C1 segment of cervical spinal cord (tissue), 14 donors: ENCODE data around the gene DTHD1.
A peak's percentile ranks its signal among the peaks of the same experiment; 100 is the strongest.

Experiments
- DNase-seq, 14 donors: peaks; one replicate each; lab custom pipeline; 2025; lab: John Stamatoyannopoulos, UW

Gene DTHD1

DNA sequence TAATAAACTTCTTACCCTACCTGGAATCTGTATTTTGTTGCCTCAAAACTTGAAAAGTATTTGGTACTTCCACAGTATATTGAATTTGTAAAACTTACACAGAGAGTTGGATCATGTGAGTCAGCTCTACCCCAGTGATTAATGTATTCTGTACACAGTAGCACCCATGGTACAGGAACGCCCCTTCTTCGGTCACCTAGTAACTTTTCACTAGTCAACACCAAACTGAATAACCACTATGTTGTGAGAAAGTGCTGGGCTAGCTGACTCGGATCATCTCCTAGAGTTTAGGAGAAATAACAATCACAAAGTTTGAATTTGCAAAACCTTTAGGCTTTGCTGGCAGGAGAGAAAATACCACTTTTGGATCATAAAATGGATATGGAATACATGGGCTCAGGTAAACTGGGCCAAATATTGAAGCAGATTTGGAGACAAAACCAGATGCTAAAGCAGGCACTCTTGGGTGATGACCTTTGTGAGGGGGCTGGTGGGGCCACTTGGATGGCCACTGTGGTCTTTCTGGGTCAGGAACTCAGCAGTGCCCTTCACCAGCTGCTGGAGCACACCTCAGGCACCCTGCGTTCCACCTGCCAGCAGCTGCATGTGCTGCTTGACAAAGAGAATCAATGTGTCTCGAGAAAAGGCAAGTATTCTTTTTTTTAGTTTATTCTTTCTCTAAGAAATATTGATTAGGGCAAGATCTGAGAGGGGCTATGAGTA, at the start of gene DTHD1:
DTHD1 (plus strand) TSS at position 233 of the 723 bp plus-strand sequence; CDS start at position 376, 143 bp downstream.
- no peak for DNase-seq

DNA sequence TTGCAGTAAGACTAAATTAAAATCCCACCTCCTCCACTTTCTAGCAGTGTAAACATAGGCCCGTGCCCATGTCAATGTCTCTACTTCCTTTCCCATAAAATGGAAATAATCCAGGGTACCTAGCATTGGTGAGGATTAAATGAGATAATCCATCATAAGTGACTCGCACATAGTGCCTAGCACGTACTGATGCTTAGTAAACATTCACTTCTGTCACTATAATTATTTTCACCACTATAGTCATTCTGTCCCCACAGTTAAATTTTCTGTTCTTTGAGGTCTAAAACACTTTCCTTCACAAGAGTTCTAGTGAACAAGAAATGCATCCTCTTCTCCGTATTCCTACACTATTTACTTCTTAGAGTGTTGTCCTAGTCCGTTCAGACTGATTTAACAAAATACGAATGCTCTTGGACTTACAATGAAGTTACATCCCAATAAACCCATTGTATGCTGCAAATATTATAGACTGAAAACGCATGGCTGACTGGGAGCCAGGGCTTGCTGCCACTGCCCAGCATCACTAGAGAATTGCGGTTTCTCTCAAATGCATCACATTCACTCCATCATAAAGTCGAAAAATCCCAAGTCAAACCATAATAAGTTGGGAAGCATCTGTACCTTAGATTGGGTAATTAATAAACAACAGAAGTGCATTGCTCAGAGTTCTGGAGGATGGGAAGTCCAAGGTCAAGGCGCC, 47.7 kb upstream of the DTHD1 start:
- no peak for DNase-seq

DNA sequence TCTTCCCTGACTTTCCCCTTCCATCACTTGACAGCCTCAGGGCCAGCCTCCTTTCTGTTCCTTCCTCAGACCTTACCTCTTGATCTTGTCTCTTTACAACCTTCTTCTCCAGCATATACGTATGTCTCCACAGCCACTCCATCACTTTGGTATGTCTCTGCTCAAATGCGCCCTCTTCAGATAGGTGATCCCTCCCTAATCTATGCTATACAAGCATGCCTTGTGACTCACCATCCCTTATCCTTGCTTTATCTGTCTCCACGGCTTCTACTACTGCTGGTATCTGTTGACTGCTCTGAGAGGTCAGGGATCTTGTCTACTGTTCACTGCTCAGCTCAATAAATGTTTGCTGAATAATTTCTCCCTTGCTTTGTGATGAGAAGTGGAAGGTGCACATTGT, 46.1 kb upstream of the DTHD1 start:
- DNase-seq = no peak

DNA sequence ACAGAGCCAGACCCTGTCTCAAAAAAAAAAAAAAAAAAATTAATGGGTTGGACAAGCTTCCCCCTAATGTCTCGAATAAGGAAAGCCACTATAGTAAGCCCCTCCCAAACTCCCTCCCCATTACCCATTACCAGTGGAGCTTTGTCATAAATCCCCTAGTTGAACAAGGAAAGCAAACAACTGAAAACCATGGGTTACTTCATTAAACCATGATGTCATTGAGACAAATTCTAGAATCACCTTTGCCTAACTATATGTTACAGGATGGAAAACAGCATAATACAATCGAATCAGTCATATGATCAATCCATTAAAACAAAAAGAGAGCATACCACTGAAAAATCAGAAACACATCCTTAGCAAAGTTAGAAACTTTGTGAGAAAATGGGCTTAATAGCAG, 45.3 kb upstream of the DTHD1 start:
- no peak for DNase-seq

DNA sequence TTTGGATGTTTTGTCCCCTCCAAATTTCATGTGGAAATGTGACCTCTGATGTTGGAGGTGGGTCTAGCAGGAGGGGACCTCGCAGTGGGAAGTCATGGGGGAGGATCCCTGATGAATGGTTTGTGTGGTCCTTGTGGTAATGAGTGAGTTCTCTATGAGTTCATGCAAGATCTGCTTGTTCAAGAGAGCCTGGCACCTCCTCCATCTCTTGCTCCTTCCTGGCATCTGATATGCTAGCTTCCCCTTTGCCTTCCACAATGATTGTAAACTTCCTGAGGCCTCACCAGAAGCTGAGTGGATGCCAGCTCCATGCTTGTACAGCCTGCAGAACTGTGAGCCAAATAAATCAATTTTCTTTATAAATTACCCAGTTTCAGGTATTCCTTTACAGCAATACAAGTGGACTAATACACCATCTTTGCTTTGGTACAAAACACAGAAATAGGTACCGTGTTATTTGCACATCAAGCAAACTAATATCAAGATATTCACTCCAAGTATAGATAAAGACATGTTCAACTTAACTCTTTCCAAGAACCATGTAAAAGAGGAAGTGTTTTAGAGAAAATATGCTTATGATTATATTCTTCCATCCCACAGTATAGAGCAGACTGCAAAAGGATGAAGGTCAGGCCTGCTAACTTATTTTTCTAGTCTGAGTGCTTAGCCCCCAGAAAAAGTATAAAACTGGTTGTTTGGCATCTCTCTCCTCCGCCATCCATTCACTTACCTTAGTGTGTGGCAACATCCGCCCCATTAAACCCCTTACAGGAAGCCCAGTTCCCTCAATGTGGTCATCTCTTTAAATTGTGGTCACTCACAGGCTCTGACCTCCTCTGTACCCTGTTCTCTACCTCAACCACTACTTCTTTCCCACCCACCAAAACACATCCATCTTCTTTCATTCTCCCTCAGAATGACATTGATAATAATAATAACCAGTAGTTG, 43.8 kb upstream of the DTHD1 start:
- no peak for DNase-seq

DNA sequence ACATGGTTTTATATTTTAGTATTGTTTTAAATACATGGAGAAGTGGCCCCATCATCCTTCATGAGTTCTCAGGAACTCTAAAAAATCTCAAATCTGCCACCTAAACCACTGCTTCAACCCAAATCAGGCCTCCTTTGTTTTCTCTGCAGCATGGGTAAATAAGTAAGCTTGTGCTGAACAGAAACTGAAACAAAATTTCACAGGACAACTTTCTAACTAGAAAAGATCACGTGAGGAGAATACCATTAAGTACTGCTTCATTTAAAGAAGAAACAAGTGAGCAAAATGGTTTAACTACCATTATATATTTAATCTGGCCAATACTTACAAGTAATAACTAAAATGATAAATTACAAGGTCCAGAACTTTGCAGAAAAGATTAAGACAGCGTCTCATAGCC, 39.6 kb upstream of the DTHD1 start:
- DNase-seq = no peak

DNA sequence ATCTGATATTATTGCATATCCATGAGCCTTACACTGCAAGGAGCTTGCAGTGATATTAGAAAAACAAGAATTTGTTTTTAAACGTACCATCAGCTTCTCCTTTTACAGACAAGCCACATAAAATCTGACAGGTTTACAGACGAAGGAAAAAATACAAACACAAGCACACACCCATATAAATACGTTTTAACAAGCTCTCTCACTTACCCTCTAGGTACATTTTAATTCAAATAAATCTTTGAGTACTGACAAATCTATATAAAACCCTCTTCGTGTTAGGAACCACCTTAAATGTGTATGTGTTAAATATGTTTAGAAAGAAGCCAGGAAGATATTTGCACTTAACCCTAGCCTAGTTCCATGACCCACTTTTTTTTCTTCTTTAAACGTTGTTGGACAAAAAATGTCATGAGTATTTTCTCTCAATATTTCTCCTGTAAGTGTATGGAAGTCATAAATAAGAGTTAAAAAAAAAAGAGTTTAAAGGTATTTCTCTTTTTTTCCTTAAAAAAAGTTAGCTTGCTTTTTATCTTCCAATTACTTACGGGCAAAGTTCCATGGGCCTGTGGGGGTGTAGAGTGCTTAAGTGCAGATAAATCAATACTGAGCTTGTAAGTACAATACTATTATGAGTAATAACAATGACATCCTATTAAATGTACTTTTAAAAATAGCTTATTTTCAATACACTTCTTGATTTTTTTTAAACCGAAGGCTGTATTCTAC, 38.6 kb upstream of the DTHD1 start:
- no peak for DNase-seq

DNA sequence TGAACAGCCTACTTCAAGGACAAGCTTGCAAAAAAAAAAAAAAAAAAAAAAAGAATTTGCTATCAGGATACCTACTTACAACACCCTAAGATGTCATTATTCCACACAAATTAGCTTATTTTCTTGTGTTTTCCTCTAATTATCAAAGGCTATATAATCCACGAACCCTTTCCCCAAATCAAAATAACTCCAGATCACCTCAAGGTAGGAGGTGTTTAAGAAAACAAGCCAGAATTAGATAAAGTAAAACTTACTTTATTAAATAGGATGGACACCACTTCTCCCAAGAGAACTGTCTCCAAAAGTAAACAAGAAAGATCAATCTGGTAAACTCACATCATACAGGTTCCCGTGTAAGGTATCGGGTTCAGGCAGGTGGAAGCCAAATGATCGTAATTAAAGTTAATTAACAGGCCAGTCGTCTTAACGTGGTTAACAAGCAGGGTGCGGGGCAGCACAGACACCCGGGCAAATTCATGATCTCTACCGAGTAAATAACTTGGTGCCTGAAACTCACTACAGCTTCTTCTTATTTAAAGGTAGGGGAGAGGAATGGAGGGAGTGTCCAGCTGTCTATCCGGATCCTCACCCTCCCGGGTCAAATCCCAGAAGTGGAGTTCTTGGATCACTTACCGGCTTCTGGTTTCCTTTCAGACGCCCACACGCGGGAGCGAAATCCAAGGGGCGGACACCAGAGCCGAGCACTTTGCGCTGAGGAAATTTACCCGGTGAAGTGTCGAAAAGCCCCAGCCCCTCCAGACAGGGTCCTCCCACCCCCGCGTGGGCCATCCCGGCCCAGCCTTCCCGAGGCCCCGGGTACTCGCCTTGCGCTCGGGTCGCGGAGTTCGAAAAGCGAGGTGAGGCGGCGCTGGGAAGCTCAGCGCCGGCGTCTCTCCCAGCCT, 37.8 kb upstream of the DTHD1 start:
- peak in 11 of 14 donors; percentile 33 to 84 (median 57) for DNase-seq

DNA sequence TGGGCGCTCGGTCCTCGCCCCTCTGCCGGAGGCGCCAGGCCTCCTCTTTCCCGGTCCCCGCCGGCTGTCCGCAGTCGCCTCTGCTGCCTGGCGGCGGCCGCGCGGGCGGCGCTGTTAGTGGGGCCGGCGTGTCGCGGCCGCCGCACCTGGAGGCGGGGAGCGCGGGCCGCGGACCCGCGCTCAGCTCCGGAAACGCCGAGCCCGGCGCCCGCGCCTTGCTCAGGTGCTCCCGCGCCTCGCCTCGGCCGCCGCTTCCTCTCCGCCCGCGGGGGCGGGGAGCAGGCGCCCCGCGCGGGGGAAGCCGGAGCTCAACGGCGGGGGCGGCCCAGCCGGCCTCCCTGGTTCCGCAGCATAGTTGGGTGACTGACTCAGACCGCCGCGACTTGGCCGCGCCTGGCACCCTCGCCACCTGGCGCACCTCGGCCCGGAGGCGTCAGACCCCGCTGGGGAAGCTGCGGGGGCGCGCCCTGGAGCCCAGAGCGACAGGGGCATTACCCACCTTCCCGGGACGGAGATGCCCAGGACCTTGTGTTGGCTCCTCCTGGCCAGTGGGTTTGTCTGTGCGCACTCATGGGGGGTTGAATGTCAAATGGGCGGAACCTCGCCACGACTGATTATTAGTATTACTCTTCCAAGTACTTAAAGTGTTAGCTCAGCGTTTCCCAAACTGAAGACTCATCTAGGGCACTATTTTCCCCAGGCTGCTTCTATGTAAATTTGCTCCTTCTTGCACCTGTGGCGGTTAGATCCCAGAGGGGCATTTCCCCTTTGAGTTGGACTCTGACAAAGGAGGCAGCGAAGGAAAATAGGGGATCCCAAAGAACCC, 36.9 kb upstream of the DTHD1 start, which contains the start of gene ARAP2:
ARAP2 (minus strand) TSS at position 258 of the 826 bp plus-strand sequence. CDS start 15,028 bp downstream, outside the sequence.
- peak in 10 of 14 donors; percentile 33 to 84 (median 55) for DNase-seq

DNA sequence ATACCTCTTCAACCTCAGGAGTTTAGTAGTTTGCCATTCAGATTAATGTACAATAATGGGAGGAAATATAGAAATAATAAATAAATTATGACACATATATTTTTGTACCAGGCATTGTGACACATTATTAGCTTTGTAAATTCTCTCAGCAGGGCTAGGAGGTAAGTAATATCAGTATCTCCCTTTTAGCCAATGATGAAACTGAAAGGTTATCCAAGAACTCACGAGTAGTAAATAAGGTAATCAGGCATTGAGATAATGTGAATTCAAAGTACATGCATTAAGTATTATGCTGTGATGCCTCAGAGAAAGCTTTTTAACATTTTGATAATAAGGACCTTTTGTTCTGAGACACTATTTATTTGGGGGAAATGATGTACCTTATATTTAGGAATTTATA, 31.8 kb upstream of the DTHD1 start:
- no peak for DNase-seq

DNA sequence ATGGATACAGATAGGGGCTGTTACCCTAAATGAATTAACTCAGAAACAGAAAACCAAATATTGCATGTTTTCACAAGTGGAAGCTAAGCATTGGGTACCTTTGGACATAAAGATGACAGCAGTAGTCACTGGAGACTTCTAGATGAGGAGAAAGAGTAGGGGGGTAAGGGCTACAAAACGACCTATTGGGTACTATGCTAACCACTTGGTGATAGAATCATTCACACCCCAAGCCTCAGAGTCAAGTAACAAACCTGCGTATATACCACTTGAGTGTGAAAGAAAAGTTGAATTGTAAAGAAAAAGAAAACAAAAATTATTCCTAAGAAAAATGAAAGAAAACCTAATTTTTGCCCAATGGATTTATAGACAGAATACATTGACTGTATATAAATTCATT, 29.4 kb upstream of the DTHD1 start:
- DNase-seq = no peak

DNA sequence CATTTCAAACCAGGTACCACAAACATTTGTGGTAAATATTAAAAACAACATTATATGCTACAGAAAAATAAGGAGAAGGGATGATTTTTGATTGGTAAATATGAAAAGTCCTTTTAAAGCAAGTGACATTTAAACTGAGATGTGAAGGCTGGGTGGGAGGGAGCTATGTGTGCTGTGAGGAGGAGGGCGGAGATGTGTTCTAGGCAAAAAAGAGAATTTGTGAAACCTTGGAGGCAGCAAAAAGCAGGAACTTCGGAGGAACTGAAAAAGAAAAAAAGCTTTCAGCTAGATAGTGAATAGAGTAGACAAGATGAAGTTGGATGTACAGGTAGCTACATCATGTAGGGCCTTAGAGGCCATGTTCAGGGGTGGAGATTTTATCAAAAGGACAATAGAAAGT, 27.0 kb upstream of the DTHD1 start:
- no peak for DNase-seq

DNA sequence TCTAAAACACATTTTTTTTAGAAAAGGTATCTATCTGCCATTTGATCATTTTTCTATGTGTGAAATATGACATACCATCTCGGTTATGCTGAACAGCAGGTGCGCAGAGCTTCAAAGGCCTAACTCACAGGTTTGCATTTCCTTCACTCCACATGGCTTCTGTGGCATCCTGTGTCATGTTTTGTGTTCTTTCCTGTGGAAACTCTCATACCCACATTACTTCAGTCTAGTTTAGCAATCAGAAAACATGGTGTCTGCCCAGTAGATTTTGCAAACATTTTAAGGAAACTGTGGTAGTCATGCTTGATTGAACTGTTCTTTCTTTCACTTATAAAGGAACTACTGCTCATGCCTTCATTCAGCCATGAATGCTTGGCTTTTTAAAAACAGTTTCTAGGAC, 25.8 kb upstream of the DTHD1 start:
- peak in 1 of 14 donors; percentile 17 for DNase-seq

DNA sequence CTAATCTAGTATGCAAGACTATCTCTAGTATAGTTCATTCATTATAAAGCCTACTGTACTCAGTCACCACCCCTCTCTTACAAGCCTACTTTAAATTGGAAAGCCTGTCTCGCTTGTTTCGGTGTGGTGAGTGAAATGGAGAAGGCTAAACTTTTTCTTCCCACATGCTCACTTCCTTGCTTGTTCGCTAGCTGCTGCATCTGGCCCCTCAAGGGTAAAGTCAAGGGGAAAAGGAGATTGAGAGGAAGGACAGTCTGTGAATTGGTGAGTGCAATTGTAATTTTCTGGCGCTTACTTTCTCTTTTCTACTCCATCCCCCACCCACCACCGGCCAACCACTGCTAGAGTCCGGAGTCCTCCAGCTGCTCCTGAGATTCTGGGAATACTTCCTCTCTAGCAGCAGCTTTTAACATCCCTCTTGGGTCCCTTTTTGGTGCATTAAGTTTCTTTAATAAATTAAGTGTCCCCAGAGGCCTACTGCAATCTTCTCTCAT, 25.0 kb upstream of the DTHD1 start:
- DNase-seq = peak in 6 of 14 donors; percentile 8 to 39 (median 28)

DNA sequence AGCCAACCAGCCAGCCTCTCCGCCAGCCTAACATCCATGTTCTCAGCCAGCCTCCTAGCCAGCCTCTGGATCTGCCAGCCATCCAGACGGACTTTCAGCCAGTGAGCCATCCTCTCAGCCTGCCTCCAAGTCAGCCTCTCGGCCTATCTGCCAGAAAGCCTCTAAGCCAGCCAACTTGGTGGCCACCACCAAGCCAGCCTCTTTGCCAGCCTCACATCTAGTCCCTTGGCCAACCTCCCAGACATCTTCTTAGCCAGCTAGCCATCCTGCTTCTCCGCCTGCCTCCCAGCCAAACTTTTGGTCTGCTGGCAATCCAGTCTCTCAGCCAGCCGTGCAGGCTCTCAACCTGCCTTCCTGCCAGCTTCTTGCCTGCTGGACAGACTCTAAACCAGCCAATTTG, 20.7 kb upstream of the DTHD1 start:
- peak in 7 of 14 donors; percentile 9 to 56 (median 30) for DNase-seq

DNA sequence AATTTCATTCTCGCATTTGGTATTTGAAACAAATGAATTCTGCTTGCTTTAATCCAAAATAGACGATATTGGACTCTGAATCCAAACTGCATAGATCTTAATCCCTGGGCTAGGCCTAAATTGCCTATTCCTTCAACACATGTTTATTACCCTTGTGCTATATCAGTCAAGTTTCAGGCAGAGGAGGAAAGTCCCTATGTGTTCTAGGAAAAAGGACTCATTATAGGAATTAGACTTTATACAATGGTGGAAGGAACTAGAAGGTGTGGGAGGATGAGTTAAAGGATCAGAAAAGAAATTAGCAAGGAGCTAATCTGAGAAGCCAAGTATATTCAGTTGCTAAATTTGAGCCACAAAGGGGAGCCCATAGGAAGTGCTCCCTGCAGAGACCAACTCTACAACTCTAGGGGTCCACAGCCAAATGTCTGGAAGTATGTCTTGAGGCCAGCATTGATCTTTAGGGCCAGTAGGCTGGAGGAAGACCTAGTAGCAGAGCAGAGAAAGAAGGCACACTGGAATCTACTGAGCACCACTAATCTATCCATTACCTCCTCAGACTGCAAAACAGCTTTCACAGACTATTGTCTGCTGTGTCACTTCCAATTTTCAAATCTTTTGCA, 17.1 kb upstream of the DTHD1 start:
- DNase-seq = no peak

DNA sequence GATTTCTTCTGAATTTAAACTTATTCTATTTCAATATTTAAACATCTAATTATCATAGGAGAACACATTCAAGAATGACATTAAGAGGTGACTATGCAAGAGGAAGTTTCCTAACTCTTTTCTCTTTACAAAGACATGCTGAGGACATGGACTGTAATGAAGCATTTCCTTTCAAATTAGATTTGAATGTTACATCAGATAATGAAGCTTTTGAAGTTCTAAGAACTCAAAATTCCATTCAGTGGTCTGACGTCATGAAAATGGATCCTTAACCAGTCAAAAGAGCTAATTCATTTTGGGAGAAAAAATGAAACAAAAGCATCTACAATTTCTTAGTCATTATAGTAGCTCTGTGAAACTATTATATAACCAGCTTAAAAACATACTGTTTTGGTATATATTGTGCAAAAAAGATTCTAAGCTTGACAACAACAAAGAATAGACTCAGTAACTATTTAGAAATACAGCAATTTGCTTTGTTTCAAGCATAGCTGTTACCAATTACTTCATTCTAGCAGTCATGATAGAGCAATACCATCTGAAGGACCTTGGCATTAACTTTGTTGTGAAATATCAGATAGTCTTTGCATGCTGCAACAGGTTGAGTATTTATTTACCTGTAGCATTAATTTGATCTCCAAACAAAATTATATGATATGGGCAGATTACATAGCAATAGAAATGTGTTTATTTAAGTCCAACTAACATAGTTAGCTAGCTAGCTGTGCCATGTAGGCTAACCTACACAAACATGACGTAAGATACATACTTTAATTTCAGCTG, 13.7 kb upstream of the DTHD1 start:
- DNase-seq = no peak

DNA sequence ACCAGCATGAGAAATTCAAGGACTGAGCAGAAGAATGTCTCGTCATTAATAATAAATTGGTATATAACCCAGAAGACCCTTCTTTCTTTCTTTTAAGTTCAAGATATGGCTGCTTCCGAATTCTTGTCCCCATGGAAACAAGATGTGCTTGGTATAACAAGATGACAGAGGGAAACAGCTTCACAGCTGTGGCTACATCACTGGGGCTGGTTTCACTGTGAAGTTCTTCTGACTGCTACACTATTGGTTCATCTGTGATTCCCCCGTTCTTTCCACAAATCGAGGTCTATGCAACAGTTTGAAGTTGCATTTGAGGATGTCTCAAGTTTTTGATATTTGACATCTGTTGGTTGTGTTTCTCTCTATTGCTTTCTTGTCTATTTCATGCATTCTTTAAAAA, 12.3 kb upstream of the DTHD1 start:
- DNase-seq = no peak
